NCI-H345 treated with DMSO at 0.1 percent for 48 hours (cell line): ENCODE measurements around the gene TMEM80.

Source experiments
- DNase-seq: peaks from one replicate; lab custom pipeline; 2025; ENCODE audit not compliant: unreplicated experiment; lab: John Stamatoyannopoulos, UW

Gene TMEM80

GRCh38 chr11:699116-699508 lies 3.5 kb downstream of the TMEM80 start:
- no peak for DNase-seq

- no peak for DNase-seq
Measured at GRCh38 chr11:699753-700152, 4.1 kb downstream of the TMEM80 start.

GRCh38 chr11:701741-702461 lies 6.3 kb downstream of the TMEM80 start:
- no peak for DNase-seq

- DNase-seq, result no peak
Measured at GRCh38 chr11:702462-703461, 7.1 kb downstream of the TMEM80 start.

GRCh38 chr11:703506-703905 lies 7.9 kb downstream of the TMEM80 start:
- DNase-seq, result no peak

GRCh38 chr11:704228-704674 lies 8.6 kb downstream of the TMEM80 start:
- DNase-seq, result no peak

GRCh38 chr11:704781-705645 lies 9.4 kb downstream of the TMEM80 start:
- DNase-seq, result no peak

- no peak for DNase-seq
Measured at GRCh38 chr11:705646-706438, 10.2 kb downstream of the TMEM80 start, which contains the start of gene EPS8L2. TSS of gene EPS8L2 (plus strand) at chr11:706231. CDS start at chr11:709408, 3,177 bp downstream.

- no peak for DNase-seq
Measured at GRCh38 chr11:706439-706956, 10.9 kb downstream of the TMEM80 start.

GRCh38 chr11:706957-707816 lies 11.6 kb downstream of the TMEM80 start:
- DNase-seq, result no peak

- DNase-seq, result no peak
Measured at GRCh38 chr11:707817-708420, 12.3 kb downstream of the TMEM80 start.

- DNase-seq, result no peak
Measured at GRCh38 chr11:708511-708910, 12.9 kb downstream of the TMEM80 start.

GRCh38 chr11:709109-709997 lies 13.7 kb downstream of the TMEM80 start:
- DNase-seq, result no peak

- DNase-seq, result no peak
Measured at GRCh38 chr11:714436-714835, 18.8 kb downstream of the TMEM80 start.

GRCh38 chr11:719214-720016 lies 23.8 kb downstream of the TMEM80 start:
- DNase-seq, result no peak

- DNase-seq, result no peak
Measured at GRCh38 chr11:720017-720641, 24.5 kb downstream of the TMEM80 start.
